Spleen (tissue), 11 donors: ENCODE measurements around the gene AJAP1. TPM values are rescaled to one million over a fixed set of nuclear protein-coding genes. Genes with fewer than 3 reads are reported as not detected.

Experiments used
- DNase-seq: peaks from one replicate; pipeline ENCODE4 v3.0.0-alpha.2; 2020
- H3K27ac ChIP-seq, 8 donors: fragments of 200-600 bp; sonication (generic) in 7 of 8; 1 replicate in 4 of 8; 2 replicates in 4 of 8; pipeline versions ENCODE4 v1.5.0 to v1.8.0; 2016 to 2021; ENCODE audit warnings: inconsistent platforms in 4 of 8, mild to moderate bottlenecking in 4 of 8, moderate library complexity in 1 of 8
- H3K27me3 ChIP-seq, 7 donors: fragments of 200-600 bp; sonication (generic) in 6 of 7; replicated peaks in 1 of 7; 1 replicate in 4 of 7; 2 replicates in 3 of 7; pipeline versions ENCODE4 v1.5.0 to v1.8.0; 2016 to 2021; ENCODE audit warnings: inconsistent platforms in 3 of 7, mild to moderate bottlenecking in 1 of 7
- H3K36me3 ChIP-seq, 6 donors: fragments of 200-600 bp; sonication (generic) in 5 of 6; 1 replicate in 4 of 6; 2 replicates in 2 of 6; pipeline versions ENCODE4 v1.5.0 to v1.8.0; 2016 to 2021; ENCODE audit warnings: inconsistent platforms in 2 of 6
- H3K4me1 ChIP-seq, 6 donors: fragments of 200-600 bp; sonication (generic) in 5 of 6; 1 replicate in 3 of 6; 2 replicates in 3 of 6; pipeline versions ENCODE4 v1.5.0 to v1.8.0; 2016 to 2021; ENCODE audit warnings: inconsistent platforms in 3 of 6
- H3K4me3 ChIP-seq, 8 donors: fragments of 200-600 bp; sonication (generic) in 7 of 8; 1 replicate in 4 of 8; 2 replicates in 4 of 8; pipeline versions ENCODE4 v1.5.0 to v1.8.0; 2016 to 2021; ENCODE audit warnings: inconsistent platforms in 4 of 8, mild to moderate bottlenecking in 4 of 8, moderate library complexity in 2 of 8
- H3K9me3 ChIP-seq, 8 donors: fragments of 200-600 bp; sonication (generic) in 7 of 8; 1 replicate in 4 of 8; 2 replicates in 4 of 8; pipeline versions ENCODE4 v1.5.0 to v1.8.0; 2016 to 2021; ENCODE audit warnings: inconsistent platforms in 4 of 8
- POLR2A ChIP-seq, 3 donors: fragments of 450-650 bp; IDR thresholded peaks; one replicate each; pipeline ENCODE4 v1.5.1; 2017; ENCODE audit warnings: antibody characterized with exemption in 3 of 3, mild to moderate bottlenecking in 1 of 3
- POLR2AphosphoS5 ChIP-seq, 3 donors: sonication (generic); formaldehyde crosslinking; IDR thresholded peaks; one replicate each; pipeline ENCODE4 v1.5.1; 2017; ENCODE audit warnings: antibody characterized with exemption in 3 of 3
- WGBS, 5 donors: extraction: QIAGEN DNeasy Blood & Tissue Kit in 3 of 5; methylation state at CpG; one replicate each; pipeline versions ENCODE4 v1.1.5 to v1.1.7; 2013 to 2018; 5-methylcytosine and 5-hydroxymethylcytosine counted together
- intact Hi-C: fragments of 100-400 bp; cut with DNase I; formaldehyde crosslinking; loops from one replicate; pipeline ENCODE4 v1.15.0; 2023; ENCODE audit warnings: low total_unique reads
- polyA plus RNA-seq, 3 donors: library from polyadenylated mRNA; stranded (reverse); fragments of 200-250 nt; gene quantifications; one replicate each; pipeline ENCODE4 v1.2.1, GENCODE V29; 2013
- total RNA-seq, 7 donors: library from RNA; depleted of rRNA in 3 of 7; stranded (reverse); fragments of >200 nt in 3 of 7; fragmentation: NEBNext Ultra II Directional in 4 of 7; extraction: Animal tissue kit (Norgen Biotek cat#: 25700) in 4 of 7; gene quantifications; one replicate each; pipeline versions ENCODE4 v1.1.0 to v1.2.1, GENCODE V29; 2016 to 2021
- TF ChIP-seq, protein P1 (sequence below), 11 experiments: fragments of 200-600 bp in 7 of 11; fragments of 450-650 bp in 4 of 11; sonication (generic) in 4 of 11; IDR thresholded peaks in 8 of 11; conservative IDR thresholded peaks in 3 of 11; 1 replicate in 7 of 11; 2 replicates in 4 of 11; pipeline versions ENCODE4 v1.4.0 to v1.8.0; 2016 to 2021; ENCODE audit warnings: antibody characterized with exemption in 11 of 11, inconsistent platforms in 4 of 11, mild to moderate bottlenecking in 1 of 11
- donor health status: healthy with polysubstance abuse.
- donor health status: DM: no; HTN: no; CAD: no; lungs with moderate emphysema.
- donor health status: DM: no; HTN: no; CAD: no.
- donor health status: Bipolar disorder and iron deficiency.
- donor health status: healthy.
- donor health status: DM: no; HTN: no; CAD: no.
- donor health status: DM: yes; HTN: yes; CAD: no.

AJAP1 gene
- total and polyA plus RNA-seq, 10 donors: 0.04 to 13.3 (median 2.4) TPM

DNA sequence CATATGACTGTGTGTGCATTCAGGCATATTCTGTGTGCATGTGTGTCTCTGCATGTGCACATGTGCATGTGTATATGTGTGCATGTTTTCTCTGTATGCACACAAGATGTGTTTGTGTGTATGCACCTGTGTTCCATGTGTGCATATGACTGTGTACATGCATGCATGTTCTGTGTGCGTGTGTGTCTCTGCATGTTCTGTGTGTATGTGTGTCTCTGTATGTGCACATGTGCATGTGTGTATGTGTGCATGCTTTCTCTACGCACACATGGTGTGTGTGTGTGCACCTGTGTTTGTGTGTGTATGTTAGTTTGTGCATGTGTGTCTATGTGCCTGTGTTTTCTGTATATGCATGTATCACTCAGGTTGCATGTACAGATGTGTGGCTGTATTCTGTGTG is 42.3 kb downstream of the AJAP1 start:
- H3K27ac ChIP-seq: no peak overlapping the region
- H3K9me3 ChIP-seq: peaks cover 0 to 4% (median 0%) of the 10 kb centered on the region in 8 donors
- H3K4me3 ChIP-seq: no peak overlapping the region
- 86 to 94% (median 89%) methylated on average over 2 of the region's 2 CpGs for WGBS, 5 donors
- DNase-seq: no peak
- TF ChIP-seq POLR2AphosphoS5 (IDR thresholded peaks at IDR 0.05): no peak
- TF ChIP-seq POLR2A (IDR thresholded peaks at IDR 0.05): no peak
- TF ChIP-seq, protein P1, sequence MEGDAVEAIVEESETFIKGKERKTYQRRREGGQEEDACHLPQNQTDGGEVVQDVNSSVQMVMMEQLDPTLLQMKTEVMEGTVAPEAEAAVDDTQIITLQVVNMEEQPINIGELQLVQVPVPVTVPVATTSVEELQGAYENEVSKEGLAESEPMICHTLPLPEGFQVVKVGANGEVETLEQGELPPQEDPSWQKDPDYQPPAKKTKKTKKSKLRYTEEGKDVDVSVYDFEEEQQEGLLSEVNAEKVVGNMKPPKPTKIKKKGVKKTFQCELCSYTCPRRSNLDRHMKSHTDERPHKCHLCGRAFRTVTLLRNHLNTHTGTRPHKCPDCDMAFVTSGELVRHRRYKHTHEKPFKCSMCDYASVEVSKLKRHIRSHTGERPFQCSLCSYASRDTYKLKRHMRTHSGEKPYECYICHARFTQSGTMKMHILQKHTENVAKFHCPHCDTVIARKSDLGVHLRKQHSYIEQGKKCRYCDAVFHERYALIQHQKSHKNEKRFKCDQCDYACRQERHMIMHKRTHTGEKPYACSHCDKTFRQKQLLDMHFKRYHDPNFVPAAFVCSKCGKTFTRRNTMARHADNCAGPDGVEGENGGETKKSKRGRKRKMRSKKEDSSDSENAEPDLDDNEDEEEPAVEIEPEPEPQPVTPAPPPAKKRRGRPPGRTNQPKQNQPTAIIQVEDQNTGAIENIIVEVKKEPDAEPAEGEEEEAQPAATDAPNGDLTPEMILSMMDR (IDR thresholded peaks at IDR 0.05 in 8 of 11, conservative IDR thresholded peaks at IDR 0.05 in 3 of 11): no peak
- H3K36me3 ChIP-seq: no peaks in the 10 kb centered on the region
- peaks cover 0 to 4% (median 0%) of the 10 kb centered on the region in 7 donors for H3K27me3 ChIP-seq
- H3K4me1 ChIP-seq: no peaks in the 10 kb centered on the region
- intact Hi-C loops: no loop called here

DNA sequence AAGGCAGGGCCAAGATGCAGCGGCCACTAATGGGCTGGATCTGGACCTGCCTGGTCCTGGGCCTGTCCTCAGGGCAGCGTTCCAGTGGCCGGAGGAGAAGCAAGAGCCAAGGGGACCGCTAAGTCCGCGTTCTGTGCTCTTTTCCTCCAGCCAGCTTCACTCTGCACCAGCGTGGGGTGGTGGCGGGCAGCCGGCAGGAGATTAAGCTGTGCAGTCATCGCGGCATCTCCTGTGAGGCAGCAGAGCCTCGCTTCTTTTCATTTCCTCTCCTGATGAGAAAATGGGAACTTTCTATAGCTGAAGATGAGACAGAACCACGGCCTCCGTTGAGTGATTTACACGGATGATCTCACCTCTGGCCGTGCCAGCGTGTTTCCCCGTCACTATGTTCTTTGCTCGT is 43.4 kb downstream of the AJAP1 start:
- DNase-seq: no peak
- peaks cover 0 to 4% (median 0%) of the 10 kb centered on the region in 8 donors for H3K9me3 ChIP-seq
- 82 to 91% (median 86%) methylated on average over 19 of the region's 19 CpGs for WGBS, 5 donors
- H3K27ac ChIP-seq: no peak overlapping the region
- intact Hi-C loops: no loop called here
- no peaks in the 10 kb centered on the region for H3K36me3 ChIP-seq
- no peak overlapping the region for H3K4me3 ChIP-seq
- no peaks in the 10 kb centered on the region for H3K4me1 ChIP-seq
- TF ChIP-seq POLR2A (IDR thresholded peaks at IDR 0.05) (no peak), POLR2AphosphoS5 (IDR thresholded peaks at IDR 0.05) (no peak)
- TF ChIP-seq, protein P1 (IDR thresholded peaks at IDR 0.05 in 8 of 11, conservative IDR thresholded peaks at IDR 0.05 in 3 of 11): no peak
- H3K27me3 ChIP-seq: peaks cover 0 to 4% (median 0%) of the 10 kb centered on the region in 7 donors

DNA sequence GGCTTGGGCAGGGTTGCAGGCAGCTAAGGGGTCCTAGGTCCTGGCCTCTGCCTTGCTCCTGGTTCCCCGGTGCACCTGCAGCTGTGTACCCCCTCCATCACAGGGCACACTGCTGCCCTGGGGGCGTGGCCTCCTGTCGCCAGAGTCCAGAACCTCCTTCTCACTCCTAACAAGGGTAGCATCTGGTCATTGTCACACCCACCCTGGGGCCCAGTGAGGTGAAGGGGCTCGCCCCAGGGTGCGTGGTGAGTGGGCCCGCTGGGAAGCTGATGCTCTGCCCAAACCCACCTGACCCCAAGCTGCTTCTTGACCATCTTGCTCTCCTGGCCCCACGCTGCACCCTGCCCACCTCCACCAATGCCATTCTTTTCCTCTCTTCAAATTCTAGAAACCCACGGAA is 44.5 kb downstream of the AJAP1 start:
- H3K27ac ChIP-seq: no peak overlapping the region
- WGBS, 5 donors: 83 to 92% (median 86%) methylated on average over 8 of the region's 8 CpGs
- DNase-seq: no peak
- H3K9me3 ChIP-seq: peaks cover 0 to 4% (median 0%) of the 10 kb centered on the region in 8 donors
- H3K4me1 ChIP-seq: no peaks in the 10 kb centered on the region
- no peak for TF ChIP-seq POLR2AphosphoS5 (IDR thresholded peaks at IDR 0.05)
- TF ChIP-seq, protein P1 (IDR thresholded peaks at IDR 0.05 in 8 of 11, conservative IDR thresholded peaks at IDR 0.05 in 3 of 11): no peak
- no peak for TF ChIP-seq POLR2A (IDR thresholded peaks at IDR 0.05)
- no peak overlapping the region for H3K4me3 ChIP-seq
- H3K27me3 ChIP-seq: peaks cover 0 to 11% (median 0%) of the 10 kb centered on the region in 7 donors
- H3K36me3 ChIP-seq: no peaks in the 10 kb centered on the region
- intact Hi-C loops: no loop called here

DNA sequence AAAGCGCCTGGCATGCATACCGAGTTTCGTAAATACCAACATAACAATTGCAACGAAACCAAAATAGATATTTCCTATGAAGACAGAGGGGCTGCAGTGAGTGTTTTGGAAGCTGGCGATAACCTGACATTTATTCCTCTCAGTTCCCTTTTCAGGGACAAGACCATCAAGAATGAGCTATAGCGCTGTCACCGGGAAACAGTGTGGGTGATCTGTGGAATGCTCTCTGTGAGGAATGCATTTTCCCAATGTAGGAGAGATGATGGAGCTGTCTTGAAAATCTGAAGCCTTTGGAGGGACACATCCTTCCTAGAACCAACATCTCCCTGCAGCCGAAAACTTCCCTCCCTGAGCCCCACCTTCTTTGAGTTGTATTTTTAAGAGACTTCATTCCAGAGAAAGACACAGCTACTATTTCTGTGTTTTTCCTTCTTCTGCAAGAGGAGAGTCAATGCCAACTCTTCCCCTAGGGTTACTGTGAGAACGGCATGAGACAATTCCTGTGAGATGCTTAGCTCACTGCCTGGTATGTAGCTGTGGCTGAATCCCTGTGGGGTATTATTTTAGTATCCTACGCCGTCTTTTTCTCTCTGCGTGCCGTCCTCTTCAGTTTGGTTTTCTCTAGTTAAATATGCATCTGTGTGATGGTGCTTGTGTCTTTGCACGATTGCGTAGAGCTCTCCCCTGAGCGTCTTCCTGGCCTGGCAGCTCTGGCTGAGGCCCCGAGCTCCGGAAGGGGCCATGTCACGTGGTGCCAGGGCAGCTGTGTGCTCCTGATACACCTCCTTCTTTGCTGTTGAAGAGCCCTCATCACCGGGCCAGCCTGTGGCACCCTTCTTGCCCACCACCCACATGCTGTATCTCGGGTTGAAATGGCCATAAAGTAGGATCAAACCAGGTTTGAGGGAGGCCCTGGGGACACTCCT is 45.2 kb downstream of the AJAP1 start:
- Histone ChIP-seq H3K9me3 (peaks cover 0 to 4% (median 0%) of the 10 kb centered on the region in 8 donors), H3K36me3 (no peaks in the 10 kb centered on the region), H3K4me3 (no peak overlapping the region), H3K4me1 (no peaks in the 10 kb centered on the region), H3K27me3 (peaks cover 0 to 11% (median 0%) of the 10 kb centered on the region in 7 donors), H3K27ac (no peak overlapping the region)
- TF ChIP-seq POLR2AphosphoS5 (IDR thresholded peaks at IDR 0.05): no peak
- TF ChIP-seq POLR2A (IDR thresholded peaks at IDR 0.05): no peak
- TF ChIP-seq, protein P1 (IDR thresholded peaks at IDR 0.05 in 8 of 11, conservative IDR thresholded peaks at IDR 0.05 in 3 of 11): no peak
- WGBS, 5 donors: 81 to 85% (median 82%) methylated on average over 21 of the region's 21 CpGs
- intact Hi-C loops: no loop called here
- DNase-seq: no peak
